IMR-90 (cell line): ENCODE data around the gene PFKL. TPM values are rescaled to one million over a fixed set of nuclear protein-coding genes. Genes with fewer than 3 reads are reported as not detected.

Experiments
- ATAC-seq: fragments of 200-7000 bp; cut with Tn5 transposase; 2 replicates; pipeline ENCODE4 v1.9.1; 2020; ENCODE audit warnings: low read depth, mild to moderate bottlenecking, moderate library complexity
- BruUV-seq: library from RNA; stranded (reverse); fragments of 400-500 nt; replicated peaks from 2 replicates; lab custom pipeline; 2021; lab: Mats Ljungman, UMichigan
- CTCF ChIA-PET: fragments of 300-600 bp; formaldehyde crosslinking; extraction: SDS; loops from one replicate; lab custom pipeline; 2021; ENCODE audit warnings: antibody characterized with exemption; lab: Yijun Ruan, JAX
- POLR2A ChIA-PET: fragments of 300-600 bp; sonication (Branson Sonifier 250); formaldehyde crosslinking; loops from one replicate; lab custom pipeline; 2022; ENCODE audit warnings: antibody characterized with exemption; ENCODE audit not compliant: unreplicated experiment; lab: Charles Lee
- DNase-seq: peaks from one replicate; pipeline ENCODE4 v3.0.0; 2013
- H2AFZ ChIP-seq: replicated peaks from 2 replicates; pipeline ENCODE3; 2013; ENCODE audit warnings: low read length, mild to moderate bottlenecking; ENCODE audit not compliant: poor library complexity
- H2AK5ac ChIP-seq: 2 replicates; pipeline ENCODE4 v1.6.1; 2013; ENCODE audit warnings: low read depth, low read length, inconsistent platforms
- H2AK9ac ChIP-seq: replicated peaks from 2 replicates; pipeline ENCODE3; 2013; ENCODE audit warnings: mild to moderate bottlenecking, low read depth, low read length, moderate library complexity; ENCODE audit not compliant: poor library complexity
- H2BK120ac ChIP-seq: 2 replicates; pipeline ENCODE4 v1.6.1; 2013; ENCODE audit warnings: low read depth, low read length, inconsistent platforms
- H2BK15ac ChIP-seq: 3 replicates; pipeline ENCODE4 v1.6.1; 2013; ENCODE audit warnings: low read depth, low read length, inconsistent platforms
- H2BK20ac ChIP-seq: 2 replicates; pipeline ENCODE4 v1.6.1; 2013; ENCODE audit warnings: low read depth, mild to moderate bottlenecking, inconsistent platforms, low read length, moderate library complexity
- H2BK5ac ChIP-seq: 2 replicates; pipeline ENCODE4 v1.6.1; 2013; ENCODE audit warnings: mild to moderate bottlenecking, low read depth, low read length, inconsistent platforms; ENCODE audit not compliant: poor library complexity, severe bottlenecking
- H3K14ac ChIP-seq: replicated peaks from 2 replicates; pipeline ENCODE4 v1.6.1; 2013; ENCODE audit warnings: low read depth, low read length, inconsistent platforms
- H3K18ac ChIP-seq: 2 replicates; pipeline ENCODE4 v1.6.1; 2013; ENCODE audit warnings: low read depth, low read length, control low read depth
- H3K23ac ChIP-seq: 2 replicates; pipeline ENCODE4 v1.6.1; 2013; ENCODE audit warnings: low read depth, low read length, inconsistent platforms
- H3K27ac ChIP-seq: 2 replicates; pipeline ENCODE4 v1.5.1; 2013; ENCODE audit warnings: mild to moderate bottlenecking, control low read depth, low read length; ENCODE audit not compliant: insufficient read depth
- H3K27me3 ChIP-seq: 2 replicates; pipeline ENCODE4 v1.6.1; 2013; ENCODE audit warnings: low read length; ENCODE audit not compliant: control insufficient read depth, insufficient read depth
- H3K36me3 ChIP-seq: 2 replicates; pipeline ENCODE4 v1.6.1; 2013; ENCODE audit warnings: low read length, mixed read lengths; ENCODE audit not compliant: control insufficient read depth, insufficient read depth
- H3K4ac ChIP-seq: 2 replicates; pipeline ENCODE4 v1.6.1; 2013; ENCODE audit warnings: low read depth, low read length, inconsistent platforms
- H3K4me1 ChIP-seq: 2 replicates; pipeline ENCODE4 v1.6.1; 2013; ENCODE audit warnings: low read length, mixed read lengths; ENCODE audit not compliant: control insufficient read depth, insufficient read depth
- H3K4me2 ChIP-seq: 2 replicates; pipeline ENCODE4 v1.6.1; 2013; ENCODE audit warnings: low read depth, mild to moderate bottlenecking, control low read depth, low read length, moderate library complexity
- H3K4me3 ChIP-seq: 2 replicates; pipeline ENCODE4 v1.5.1; 2013; ENCODE audit warnings: low read depth, mild to moderate bottlenecking, control low read depth, low read length, moderate library complexity; ENCODE audit not compliant: insufficient read depth
- H3K56ac ChIP-seq: 2 replicates; pipeline ENCODE4 v1.6.1; 2013; ENCODE audit warnings: low read length, inconsistent platforms; ENCODE audit not compliant: insufficient read depth; ENCODE audit errors: extremely low read depth
- H3K79me1 ChIP-seq, 2 experiments: 2 replicates each; pipeline ENCODE4 v1.6.1; 2013; ENCODE audit warnings: low read length in 2 of 2, inconsistent platforms in 1 of 2, low read depth in 1 of 2
- H3K9ac ChIP-seq: 2 replicates; pipeline ENCODE4 v1.6.1; 2013; ENCODE audit warnings: low read depth, low read length, control low read depth
- H3K9me1 ChIP-seq: 2 replicates; pipeline ENCODE4 v1.6.1; 2013; ENCODE audit warnings: low read length, inconsistent platforms; ENCODE audit not compliant: insufficient read depth
- H3K9me3 ChIP-seq: 2 replicates; pipeline ENCODE4 v1.6.1; 2013; ENCODE audit warnings: low read length; ENCODE audit not compliant: control insufficient read depth, insufficient read depth
- H4K20me1 ChIP-seq: 2 replicates; pipeline ENCODE4 v1.6.1; 2013; ENCODE audit warnings: low read length, inconsistent platforms; ENCODE audit not compliant: insufficient read depth
- H4K5ac ChIP-seq: 2 replicates; pipeline ENCODE4 v1.6.1; 2013; ENCODE audit warnings: mild to moderate bottlenecking, low read depth, low read length, control low read depth
- H4K8ac ChIP-seq, 2 experiments: 2 replicates each; pipeline ENCODE4 v1.6.1; 2013; ENCODE audit warnings: low read depth in 2 of 2, low read length in 2 of 2, control low read depth in 1 of 2, inconsistent platforms in 1 of 2
- H4K91ac ChIP-seq: 2 replicates; pipeline ENCODE4 v1.6.1; 2013; ENCODE audit warnings: low read depth, low read length, inconsistent platforms; ENCODE audit not compliant: insufficient read depth
- CEBPB ChIP-seq: IDR thresholded peaks from 2 replicates; pipeline ENCODE4 v1.6.1; 2012; ENCODE audit warnings: low read depth, low read length, improper control_type of control experiment
- ELK1 ChIP-seq: fragments of 150-350 bp; IDR thresholded peaks from 2 replicates; pipeline ENCODE4 v1.6.1; 2016; ENCODE audit warnings: low read depth, mild to moderate bottlenecking, low read length, moderate library complexity, borderline replicate concordance
- MAFK ChIP-seq: IDR thresholded peaks from 2 replicates; pipeline ENCODE4 v1.6.1; 2012; ENCODE audit warnings: low read depth, low read length, improper control_type of control experiment
- POLR2A ChIP-seq: IDR thresholded peaks from 2 replicates; pipeline ENCODE4 v1.6.1; 2012; ENCODE audit warnings: mild to moderate bottlenecking, low read depth, low read length
- RCOR1 ChIP-seq: IDR thresholded peaks from 2 replicates; pipeline ENCODE4 v1.6.1; 2012; ENCODE audit warnings: mild to moderate bottlenecking, low read length, improper control_type of control experiment; ENCODE audit not compliant: insufficient replicate concordance
- RFX5 ChIP-seq: IDR thresholded peaks from 2 replicates; pipeline ENCODE4 v1.8.0; 2012; ENCODE audit warnings: low read depth, mild to moderate bottlenecking, low read length, moderate library complexity
- USF2 ChIP-seq: fragments of 150-350 bp; IDR thresholded peaks from 2 replicates; pipeline ENCODE4 v1.6.1; 2017; ENCODE audit warnings: mild to moderate bottlenecking, antibody characterized with exemption, low read length, low read depth
- WGBS, 2 experiments: methylation state at CpG; one replicate each; pipeline versions ENCODE4 v1.1.5 to v1.1.7; 2013; ENCODE audit warnings: missing lambda C conversion rate in 2 of 2; ENCODE audit not compliant: insufficient read length in 1 of 2; ENCODE audit errors: extremely low coverage in 2 of 2; 5-methylcytosine and 5-hydroxymethylcytosine counted together
- dilution Hi-C: fragments of 300-500 bp; cut with HindIII; formaldehyde crosslinking; loops from one replicate; pipeline ENCODE4 v1.14.3; 2018; ENCODE audit warnings: low sequenced_read_pairs; ENCODE audit not compliant: unreplicated experiment
- in situ Hi-C: fragments of 300-500 bp; cut with MboI; formaldehyde crosslinking; loops from 3 replicates; pipeline ENCODE4 v1.14.3; 2019; ENCODE audit warnings: low sequenced_read_pairs, inconsistent platforms, mixed read lengths
- intact Hi-C: fragments of 100-400 bp; cut with micrococcal nuclease; formaldehyde crosslinking; loops from 2 replicates; pipeline ENCODE4 v1.10.0; 2022
- polyA plus RNA-seq, 3 experiments: library from polyadenylated mRNA; depleted of rRNA; stranded (reverse); fragments of >200 nt; gene quantifications; 2 replicates each; pipeline ENCODE4 v1.2.3, GENCODE V29; 2012; ENCODE audit warnings: low replicate concordance in 1 of 3
- total RNA-seq: library from RNA; depleted of rRNA; stranded (reverse); fragments of >200 nt; gene quantifications from 2 replicates; pipeline ENCODE4 v1.2.3, GENCODE V29; 2012

The PFKL gene
- total and polyA plus RNA-seq, 2 of the 4 experiments (the other 2 are of a cell fraction), result 103 to 126 TPM

- Histone ChIP-seq H3K9me3 (no peaks in the 10 kb centered on the region), H2AK5ac (no peak overlapping the region), H4K20me1 (no peaks in the 10 kb centered on the region), H2BK120ac (no peak overlapping the region), H4K91ac (no peak overlapping the region), H2BK15ac (no peak overlapping the region), H3K27me3 (peaks cover 21% of the 10 kb centered on the region), H3K36me3 (no peaks in the 10 kb centered on the region), H3K79me1 (no peaks in the 10 kb centered on the region), H2BK20ac (no peak overlapping the region), H4K8ac (no peak overlapping the region), H3K4me1 (no peaks in the 10 kb centered on the region), H2BK5ac (no peak overlapping the region), H3K14ac (no peak overlapping the region), H3K4ac (no peak overlapping the region), H2AFZ (no peak overlapping the region), H3K18ac (no peak overlapping the region), H4K5ac (no peak overlapping the region), H3K4me3 (no peak overlapping the region), H3K56ac (no peak overlapping the region), H2AK9ac (no peak overlapping the region), H3K4me2 (no peak overlapping the region), H3K27ac (no peak overlapping the region), H3K23ac (no peak overlapping the region), H3K9me1 (no peaks in the 10 kb centered on the region), H3K9ac (no peak overlapping the region)
- no peak for DNase-seq
- TF ChIP-seq MAFK (no peak), USF2 (no peak), RFX5 (no peak), POLR2A (no peak), RCOR1 (no peak), ELK1 (no peak), CEBPB (no peak)
- BruUV-seq, result no TSS peak
- 85% methylated on average over 4 of the region's 19 CpGs; no CpG with 5 or more reads in 1 of the 2 experiments for WGBS, 2 experiments
- in situ Hi-C loops, result no loop called here
- intact Hi-C loops, result no loop called here
- ChIA-PET CTCF (no interaction called here), POLR2A (no interaction called here)
- no peak for ATAC-seq
- dilution Hi-C loops, result no loop called here
Observed at GRCh38 chr21:44279354-44280260, 20.2 kb upstream of the PFKL start.
